Esophagus (tissue), 2 donors: ENCODE measurements around the gene POLR1C. TPM values are rescaled to one million over a fixed set of nuclear protein-coding genes. Genes with fewer than 3 reads are reported as not detected.
A peak's percentile ranks its signal among the peaks of the same experiment; 100 is the strongest.
"Not testable (repeated sequence)": the region's sequence is repeated elsewhere in the genome, so short reads cannot be mapped to it uniquely, and the experiment has no call there.

ENCODE experiments used
- H3K27ac ChIP-seq, 2 donors: one replicate each; pipeline ENCODE4 v1.5.1; 2013; ENCODE audit warnings: low read depth in 2 of 2, mild to moderate bottlenecking in 2 of 2, inconsistent platforms in 1 of 2, low read length in 1 of 2, moderate library complexity in 1 of 2
- H3K27me3 ChIP-seq, 2 donors: one replicate each; pipeline ENCODE4 v1.6.1; 2013; ENCODE audit warnings: low read length in 2 of 2, control low read depth in 1 of 2, mild to moderate bottlenecking in 1 of 2; ENCODE audit not compliant: insufficient read depth in 2 of 2, control insufficient read depth in 1 of 2
- H3K36me3 ChIP-seq, 2 donors: one replicate each; pipeline ENCODE4 v1.6.1; 2013; ENCODE audit warnings: low read length in 1 of 2; ENCODE audit not compliant: control insufficient read depth in 2 of 2, insufficient read depth in 2 of 2
- H3K4me1 ChIP-seq, 2 donors: one replicate each; pipeline ENCODE4 v1.6.1; 2013; ENCODE audit warnings: low read length in 1 of 2; ENCODE audit not compliant: control insufficient read depth in 2 of 2, insufficient read depth in 2 of 2
- H3K4me3 ChIP-seq, 2 donors: one replicate each; pipeline ENCODE4 v1.5.1; 2013; ENCODE audit warnings: low read length in 2 of 2, mild to moderate bottlenecking in 2 of 2, low read depth in 1 of 2, moderate library complexity in 1 of 2
- H3K9me3 ChIP-seq, 2 donors: one replicate each; pipeline ENCODE4 v1.6.1; 2013; ENCODE audit warnings: mild to moderate bottlenecking in 2 of 2, low read depth in 1 of 2, low read length in 1 of 2, moderate library complexity in 1 of 2; ENCODE audit not compliant: control insufficient read depth in 2 of 2, insufficient read depth in 1 of 2
- WGBS, 2 donors: extraction: QIAGEN DNeasy Blood & Tissue Kit; methylation state at CpG; one replicate each; pipeline ENCODE4 v1.1.7; 2013; 5-methylcytosine and 5-hydroxymethylcytosine counted together
- polyA plus RNA-seq, 2 donors: library from polyadenylated mRNA; stranded (reverse); fragments of 200-250 nt; gene quantifications; one replicate each; pipeline ENCODE4 v1.2.3, GENCODE V29; 2013
- donor health status: healthy with polysubstance abuse.
- donor health status: Bipolar disorder and iron deficiency.

The POLR1C gene
- polyA plus RNA-seq, 2 donors, result 21.5 to 38.9 TPM

DNA sequence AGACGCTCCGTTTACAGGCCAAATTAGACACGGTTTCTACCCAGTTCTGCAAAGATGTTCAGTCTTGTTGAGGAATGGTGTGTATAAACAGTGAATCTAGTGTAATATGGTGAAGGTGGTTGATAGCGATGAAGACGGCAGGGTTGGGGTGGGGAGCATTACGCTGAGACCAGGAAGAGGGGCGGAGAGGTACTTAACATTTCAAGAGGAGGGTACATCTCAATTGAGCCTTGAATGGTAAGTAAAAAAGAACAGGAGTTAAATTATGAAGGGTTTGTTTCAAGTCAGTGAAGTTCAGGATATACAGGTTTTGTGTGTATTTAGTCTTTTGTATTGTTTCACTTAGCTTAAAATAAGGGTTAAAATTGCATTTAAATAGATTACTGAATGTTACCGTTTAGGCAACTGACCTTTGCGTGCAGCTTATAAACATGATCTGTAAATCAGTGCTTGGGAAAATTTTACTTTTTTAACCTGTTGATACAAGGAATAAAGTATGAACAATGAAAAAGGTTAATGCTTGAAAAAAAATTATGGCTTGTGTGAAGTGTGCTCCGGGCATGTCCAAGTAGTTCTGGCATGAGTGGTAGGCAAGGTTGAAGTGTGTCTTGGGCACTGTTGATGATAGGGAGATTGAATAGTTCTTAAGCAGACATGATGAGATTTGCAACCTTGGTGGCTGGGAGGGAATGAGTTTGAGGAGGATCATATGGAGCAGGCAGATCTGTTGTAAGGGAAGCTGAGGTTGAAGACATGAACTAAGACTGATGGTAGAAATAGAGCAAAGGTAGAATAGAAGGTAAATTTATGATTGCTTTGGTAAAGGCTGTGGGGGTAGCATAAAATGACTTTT, 842 bp downstream of the POLR1C start:
- Histone ChIP-seq H3K4me1 (peaks cover 3 to 8% of the 10 kb centered on the region in 2 donors), H3K36me3 (peaks cover 11 to 41% of the 10 kb centered on the region in 2 donors), H3K27ac (no peak overlapping the region), H3K9me3 (no peaks in the 10 kb centered on the region), H3K27me3 (no peaks in the 10 kb centered on the region), H3K4me3 (peak overlapping the region; percentile 82 to 85)
- WGBS, 2 donors, result 3% methylated on average over 10 of the region's 10 CpGs

DNA sequence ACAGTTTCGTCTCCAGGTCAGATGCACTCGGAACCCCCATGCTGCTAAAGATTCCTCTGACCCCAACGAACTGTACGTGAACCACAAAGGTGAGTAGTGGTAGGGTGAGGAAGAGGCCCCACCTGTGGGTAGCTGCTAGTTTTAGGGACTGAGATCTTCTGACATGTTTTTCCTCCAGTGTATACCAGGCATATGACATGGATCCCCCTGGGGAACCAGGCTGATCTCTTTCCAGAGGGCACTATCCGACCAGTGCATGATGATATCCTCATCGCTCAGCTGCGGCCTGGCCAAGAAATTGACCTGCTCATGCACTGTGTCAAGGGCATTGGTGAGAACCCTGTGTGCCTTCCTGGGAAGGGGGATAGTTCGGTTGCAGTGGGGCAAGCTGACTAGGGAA, 3.2 kb downstream of the POLR1C start:
- WGBS, 2 donors, result 90 to 92% methylated on average over 8 of the region's 8 CpGs
- H3K4me1 ChIP-seq, result peaks cover 3 to 8% of the 10 kb centered on the region in 2 donors
- H3K9me3 ChIP-seq, result no peaks in the 10 kb centered on the region
- no peak overlapping the region for H3K4me3 ChIP-seq
- H3K36me3 ChIP-seq, result peaks cover 18 to 42% of the 10 kb centered on the region in 2 donors
- H3K27me3 ChIP-seq, result no peaks in the 10 kb centered on the region
- H3K27ac ChIP-seq, result no peak overlapping the region

DNA sequence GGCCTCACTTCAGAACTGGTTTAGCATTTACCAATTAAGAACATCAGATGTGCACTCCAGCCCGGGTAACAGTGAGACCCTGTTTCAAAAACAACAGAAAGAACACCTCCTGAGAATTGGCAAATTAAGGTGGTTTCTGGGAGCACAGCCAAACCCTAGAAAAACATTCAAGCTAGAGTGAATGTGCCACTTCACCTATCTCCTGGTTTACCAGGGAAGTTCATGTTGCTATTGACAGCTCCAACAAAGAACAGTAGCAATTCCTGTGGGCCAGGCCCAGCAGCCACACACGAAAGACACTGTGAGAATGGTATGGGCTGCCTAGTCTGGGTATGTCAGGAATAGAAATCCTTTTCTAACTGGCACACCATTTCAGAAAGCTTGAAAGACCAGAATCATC, 4.9 kb downstream of the POLR1C start:
- Histone ChIP-seq H3K9me3 (no peaks in the 10 kb centered on the region), H3K4me3 (no peak overlapping the region), H3K27me3 (no peaks in the 10 kb centered on the region), H3K4me1 (no peaks in the 10 kb centered on the region), H3K36me3 (peaks cover 29 to 49% of the 10 kb centered on the region in 2 donors), H3K27ac (no peak overlapping the region)
- WGBS, 2 donors, result 60 to 76% methylated on average over 2 of the region's 2 CpGs

DNA sequence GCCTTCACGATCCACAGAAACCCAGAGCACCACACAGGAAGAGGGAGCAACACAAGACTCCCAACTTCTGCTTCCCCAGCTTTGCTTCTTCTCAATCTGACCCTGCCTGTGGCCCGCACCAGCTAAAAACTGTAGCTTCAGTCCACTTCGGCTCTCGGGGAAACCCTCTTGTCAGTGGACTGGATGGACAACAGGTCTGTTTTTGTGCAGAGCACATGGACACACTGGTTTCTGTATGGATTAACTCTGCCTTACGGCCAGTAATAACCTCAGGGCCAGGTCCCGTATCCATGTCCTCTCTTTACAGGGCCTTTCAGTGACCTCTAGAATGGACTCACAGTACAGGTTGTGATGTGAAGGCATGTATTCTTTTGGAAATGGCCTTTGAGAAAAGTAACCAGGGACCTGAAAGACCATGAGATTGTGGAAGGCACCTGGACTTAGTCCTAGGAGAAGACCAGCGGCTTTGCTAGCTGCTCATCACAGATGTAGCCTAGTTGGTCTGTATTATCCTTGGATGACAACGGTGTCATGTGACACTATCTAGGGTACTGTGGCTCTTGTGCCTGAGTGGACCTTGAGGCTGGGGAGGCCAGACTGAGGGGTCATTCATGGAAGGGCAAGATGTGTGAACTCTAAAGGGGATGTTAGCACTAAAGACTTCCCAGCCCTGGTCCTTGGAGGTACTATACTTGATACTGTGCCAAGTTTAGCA, 5.8 kb downstream of the POLR1C start:
- H3K27ac ChIP-seq, result no peak overlapping the region

DNA sequence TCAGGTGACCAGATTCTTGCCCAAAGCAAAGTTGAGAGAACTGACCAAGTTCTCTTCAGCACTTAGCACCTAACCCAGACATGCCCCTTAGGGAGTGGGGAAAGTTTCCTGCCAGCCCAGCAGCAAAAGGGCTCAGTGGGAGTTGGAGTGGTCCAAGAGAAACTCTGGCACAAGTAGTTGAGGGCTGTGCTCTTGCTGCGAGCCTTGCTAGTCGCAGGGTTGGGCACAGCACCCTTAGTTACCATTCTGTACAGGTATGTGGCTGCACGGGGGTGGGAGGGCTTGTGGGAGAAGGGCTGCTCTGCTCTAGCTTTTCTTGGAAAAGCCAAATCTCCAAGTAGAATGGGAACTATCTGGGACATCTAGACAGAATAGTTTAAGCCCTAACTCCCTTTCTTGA, 6.4 kb downstream of the POLR1C start:
- H3K9me3 ChIP-seq, result no peaks in the 10 kb centered on the region
- no peaks in the 10 kb centered on the region for H3K4me1 ChIP-seq
- WGBS, 2 donors, result 86 to 92% methylated on average over 3 of the region's 3 CpGs
- H3K27me3 ChIP-seq, result no peaks in the 10 kb centered on the region
- peaks cover 29 to 56% of the 10 kb centered on the region in 2 donors for H3K36me3 ChIP-seq
- no peak overlapping the region for H3K4me3 ChIP-seq
- H3K27ac ChIP-seq, result no peak overlapping the region

More for the DNA sequence above, 5.8 kb downstream of the POLR1C start:
- WGBS, 2 donors, result 90 to 91% methylated on average over 8 of the region's 8 CpGs
- H3K4me3 ChIP-seq, result no peak overlapping the region
- no peaks in the 10 kb centered on the region for H3K4me1 ChIP-seq
- peaks cover 29 to 55% of the 10 kb centered on the region in 2 donors for H3K36me3 ChIP-seq
- no peaks in the 10 kb centered on the region for H3K9me3 ChIP-seq
- H3K27me3 ChIP-seq, result no peaks in the 10 kb centered on the region

DNA sequence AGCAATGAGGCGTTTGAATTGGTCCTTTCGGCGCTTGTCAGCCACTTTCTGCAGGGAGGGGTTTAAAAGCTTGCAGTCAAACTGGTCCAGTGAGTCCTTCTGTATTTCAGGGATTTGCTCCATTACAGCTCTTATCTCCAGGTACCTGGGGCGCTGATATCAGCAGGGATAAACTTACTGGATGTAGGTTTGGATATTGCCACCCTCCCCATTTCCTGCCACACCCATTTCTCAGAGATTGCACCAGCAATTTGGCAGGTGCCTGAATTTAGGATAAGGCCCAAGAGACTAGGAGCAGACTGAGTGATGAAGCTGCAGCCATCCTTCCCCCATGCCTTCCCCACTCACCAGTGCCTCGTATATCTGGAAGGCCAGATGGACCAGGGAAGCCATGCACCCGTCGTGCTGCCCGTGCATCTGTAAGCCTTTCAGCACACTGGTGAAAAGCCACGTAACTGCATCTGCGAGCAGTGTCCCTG, 7.6 kb downstream of the POLR1C start:
- Histone ChIP-seq H3K27me3 (no peaks in the 10 kb centered on the region), H3K36me3 (peaks cover 29 to 60% of the 10 kb centered on the region in 2 donors), H3K4me1 (no peaks in the 10 kb centered on the region), H3K27ac (no peak overlapping the region), H3K9me3 (no peaks in the 10 kb centered on the region), H3K4me3 (no peak overlapping the region)
- WGBS, 2 donors, result 72 to 82% methylated on average over 10 of the region's 10 CpGs

DNA sequence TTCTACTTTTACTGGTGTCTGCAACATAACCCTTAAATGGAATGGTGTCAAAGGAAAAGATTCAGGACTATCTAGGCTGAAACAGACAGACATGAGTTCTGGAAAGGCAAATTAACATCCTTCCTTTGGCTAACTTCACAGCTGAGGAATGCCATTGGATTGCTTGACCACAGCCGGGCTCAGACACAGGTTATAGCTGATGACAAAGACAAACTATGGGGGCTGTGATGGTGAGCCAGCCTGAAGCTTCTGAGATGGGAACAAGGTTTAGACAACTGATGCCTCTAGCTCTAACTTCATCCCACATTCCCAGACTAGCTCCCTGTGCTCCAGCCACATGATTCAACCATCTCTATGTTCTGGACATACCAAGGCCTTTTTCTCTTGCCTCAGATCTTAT, 15.3 kb downstream of the POLR1C start:
- H3K36me3 ChIP-seq, result peaks cover 3 to 15% of the 10 kb centered on the region in 2 donors
- no peak overlapping the region for H3K4me3 ChIP-seq
- no peak overlapping the region for H3K27ac ChIP-seq
- no peaks in the 10 kb centered on the region for H3K4me1 ChIP-seq
- no peaks in the 10 kb centered on the region for H3K27me3 ChIP-seq
- WGBS, 2 donors, result 86 to 96% methylated on average over 1 of the region's 1 CpG
- H3K9me3 ChIP-seq, result no peaks in the 10 kb centered on the region

DNA sequence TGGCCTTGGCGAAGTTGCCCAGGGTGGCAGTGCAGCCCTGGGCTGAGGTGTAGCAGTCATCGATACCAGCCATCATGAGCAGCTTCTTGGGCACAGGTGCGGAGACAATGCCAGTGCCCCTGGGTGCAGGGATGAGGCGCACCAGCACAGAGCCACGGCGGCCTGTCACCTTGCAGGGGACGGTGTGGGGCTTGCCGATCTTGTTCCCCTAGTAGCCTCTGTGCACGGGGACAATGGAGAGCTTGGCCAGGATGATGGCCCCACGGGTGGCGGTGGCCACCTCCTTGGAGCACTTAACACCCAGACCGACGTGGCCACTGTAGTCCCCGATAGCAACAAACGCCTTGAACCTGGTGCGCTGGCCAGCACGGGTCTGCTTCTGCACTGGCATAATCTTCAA, 22.1 kb downstream of the POLR1C start:
- WGBS, 2 donors, result 97 to 98% methylated on average over 13 to 15 of the region's 17 CpGs
- not testable (repeated sequence) for H3K27ac ChIP-seq, H3K4me1 ChIP-seq, H3K9me3 ChIP-seq, H3K4me3 ChIP-seq, H3K27me3 ChIP-seq, H3K36me3 ChIP-seq

DNA sequence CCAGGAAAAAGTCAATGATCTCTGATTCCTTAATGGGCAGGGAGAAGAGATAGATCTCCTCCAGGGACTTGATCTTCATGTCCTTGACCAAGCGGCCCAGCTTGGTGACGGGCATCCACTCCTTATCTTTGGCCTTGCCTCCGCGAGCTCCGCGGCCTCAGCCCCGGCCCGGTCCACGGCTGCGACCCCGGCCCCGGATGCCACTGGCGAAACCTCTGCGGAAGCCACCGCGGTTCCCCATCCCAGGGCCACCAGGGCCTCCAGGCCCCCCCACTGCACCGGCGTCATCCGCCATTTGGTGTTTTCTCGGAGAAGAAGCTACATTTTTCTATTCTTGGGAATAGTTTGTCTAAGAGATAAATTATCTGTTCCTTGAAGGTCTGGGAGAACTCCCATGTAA, 22.5 kb downstream of the POLR1C start:
- not testable (repeated sequence) for H3K4me3 ChIP-seq, H3K4me1 ChIP-seq, H3K36me3 ChIP-seq, H3K9me3 ChIP-seq, H3K27me3 ChIP-seq, H3K27ac ChIP-seq
- 98% methylated on average over 20 of the region's 20 CpGs for WGBS, 2 donors
